H1 (cell line): ENCODE data around the gene COL8A2. TPM values are rescaled to one million over a fixed set of nuclear protein-coding genes. Genes with fewer than 3 reads are reported as not detected.

Experiments
- CEBPB ChIP-seq: IDR thresholded peaks from 2 replicates; pipeline ENCODE4 v1.6.1; 2012; ENCODE audit warnings: low read depth, low read length
- POLR2A ChIP-seq, 2 experiments: IDR thresholded peaks; 1 replicate in 1 of 2; 2 replicates in 1 of 2; pipeline ENCODE4 v1.6.1; 2011; ENCODE audit warnings: low read depth in 2 of 2, low read length in 2 of 2, mild to moderate bottlenecking in 2 of 2; ENCODE audit errors: control extremely low read depth in 1 of 2
- polyA plus RNA-seq, 7 experiments: library from polyadenylated mRNA; depleted of rRNA in 3 of 7; stranded (reverse) in 5 of 7; unstranded in 2 of 7; fragments of >200 nt in 5 of 7; fragments of 200-250 nt in 2 of 7; gene quantifications; 1 replicate in 5 of 7; 2 replicates in 1 of 7; 4 replicates in 1 of 7; pipeline versions ENCODE4 v1.2.1 to v1.2.3, GENCODE V29; 2011 to 2013; ENCODE audit warnings: missing spikeins in 2 of 7, mixed read lengths in 2 of 7
- total RNA-seq: library from RNA; stranded (reverse); fragmentation: NEBNext Ultra II Directional; extraction: Animal tissue kit (Norgen Biotek cat#: 25700); gene quantifications from 2 replicates; pipeline ENCODE4 v1.2.1, GENCODE V29; 2021
- TF ChIP-seq, protein P1 (sequence below): fragments of 300-600 bp; sonication (generic); IDR thresholded peaks from 2 replicates; pipeline ENCODE4 v1.7.1; 2012; ENCODE audit warnings: low read length, moderate library complexity, mild to moderate bottlenecking, inconsistent platforms; ENCODE audit not compliant: insufficient replicate concordance
- TF ChIP-seq, protein P2 (sequence below): IDR thresholded peaks from 2 replicates; pipeline ENCODE4 v1.6.1; 2012; ENCODE audit warnings: low read length, inconsistent platforms

The COL8A2 gene
- total and polyA plus RNA-seq, 2 of the 8 experiments (the other 6 are each of a cell fraction or from before 2014, with no cell fraction given) = 2.1 to 2.8 TPM

DNA sequence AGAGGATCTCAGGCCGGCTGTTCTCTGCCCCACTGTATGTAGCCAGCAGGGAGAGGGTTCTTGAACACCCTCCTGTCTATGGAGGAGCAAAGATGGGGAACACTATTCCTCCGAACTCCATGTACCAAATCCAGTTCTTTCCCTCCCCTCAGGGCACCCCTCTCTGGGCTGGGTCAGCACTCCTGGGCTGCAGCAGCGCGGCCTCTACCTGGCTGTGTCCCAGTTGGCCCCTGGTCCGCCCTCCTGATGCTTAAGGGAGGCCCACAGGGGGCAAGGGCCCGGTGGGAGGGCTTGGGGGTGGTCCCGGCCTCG lies 36.8 kb downstream of the COL8A2 start (continued):
- TF ChIP-seq, protein P1, sequence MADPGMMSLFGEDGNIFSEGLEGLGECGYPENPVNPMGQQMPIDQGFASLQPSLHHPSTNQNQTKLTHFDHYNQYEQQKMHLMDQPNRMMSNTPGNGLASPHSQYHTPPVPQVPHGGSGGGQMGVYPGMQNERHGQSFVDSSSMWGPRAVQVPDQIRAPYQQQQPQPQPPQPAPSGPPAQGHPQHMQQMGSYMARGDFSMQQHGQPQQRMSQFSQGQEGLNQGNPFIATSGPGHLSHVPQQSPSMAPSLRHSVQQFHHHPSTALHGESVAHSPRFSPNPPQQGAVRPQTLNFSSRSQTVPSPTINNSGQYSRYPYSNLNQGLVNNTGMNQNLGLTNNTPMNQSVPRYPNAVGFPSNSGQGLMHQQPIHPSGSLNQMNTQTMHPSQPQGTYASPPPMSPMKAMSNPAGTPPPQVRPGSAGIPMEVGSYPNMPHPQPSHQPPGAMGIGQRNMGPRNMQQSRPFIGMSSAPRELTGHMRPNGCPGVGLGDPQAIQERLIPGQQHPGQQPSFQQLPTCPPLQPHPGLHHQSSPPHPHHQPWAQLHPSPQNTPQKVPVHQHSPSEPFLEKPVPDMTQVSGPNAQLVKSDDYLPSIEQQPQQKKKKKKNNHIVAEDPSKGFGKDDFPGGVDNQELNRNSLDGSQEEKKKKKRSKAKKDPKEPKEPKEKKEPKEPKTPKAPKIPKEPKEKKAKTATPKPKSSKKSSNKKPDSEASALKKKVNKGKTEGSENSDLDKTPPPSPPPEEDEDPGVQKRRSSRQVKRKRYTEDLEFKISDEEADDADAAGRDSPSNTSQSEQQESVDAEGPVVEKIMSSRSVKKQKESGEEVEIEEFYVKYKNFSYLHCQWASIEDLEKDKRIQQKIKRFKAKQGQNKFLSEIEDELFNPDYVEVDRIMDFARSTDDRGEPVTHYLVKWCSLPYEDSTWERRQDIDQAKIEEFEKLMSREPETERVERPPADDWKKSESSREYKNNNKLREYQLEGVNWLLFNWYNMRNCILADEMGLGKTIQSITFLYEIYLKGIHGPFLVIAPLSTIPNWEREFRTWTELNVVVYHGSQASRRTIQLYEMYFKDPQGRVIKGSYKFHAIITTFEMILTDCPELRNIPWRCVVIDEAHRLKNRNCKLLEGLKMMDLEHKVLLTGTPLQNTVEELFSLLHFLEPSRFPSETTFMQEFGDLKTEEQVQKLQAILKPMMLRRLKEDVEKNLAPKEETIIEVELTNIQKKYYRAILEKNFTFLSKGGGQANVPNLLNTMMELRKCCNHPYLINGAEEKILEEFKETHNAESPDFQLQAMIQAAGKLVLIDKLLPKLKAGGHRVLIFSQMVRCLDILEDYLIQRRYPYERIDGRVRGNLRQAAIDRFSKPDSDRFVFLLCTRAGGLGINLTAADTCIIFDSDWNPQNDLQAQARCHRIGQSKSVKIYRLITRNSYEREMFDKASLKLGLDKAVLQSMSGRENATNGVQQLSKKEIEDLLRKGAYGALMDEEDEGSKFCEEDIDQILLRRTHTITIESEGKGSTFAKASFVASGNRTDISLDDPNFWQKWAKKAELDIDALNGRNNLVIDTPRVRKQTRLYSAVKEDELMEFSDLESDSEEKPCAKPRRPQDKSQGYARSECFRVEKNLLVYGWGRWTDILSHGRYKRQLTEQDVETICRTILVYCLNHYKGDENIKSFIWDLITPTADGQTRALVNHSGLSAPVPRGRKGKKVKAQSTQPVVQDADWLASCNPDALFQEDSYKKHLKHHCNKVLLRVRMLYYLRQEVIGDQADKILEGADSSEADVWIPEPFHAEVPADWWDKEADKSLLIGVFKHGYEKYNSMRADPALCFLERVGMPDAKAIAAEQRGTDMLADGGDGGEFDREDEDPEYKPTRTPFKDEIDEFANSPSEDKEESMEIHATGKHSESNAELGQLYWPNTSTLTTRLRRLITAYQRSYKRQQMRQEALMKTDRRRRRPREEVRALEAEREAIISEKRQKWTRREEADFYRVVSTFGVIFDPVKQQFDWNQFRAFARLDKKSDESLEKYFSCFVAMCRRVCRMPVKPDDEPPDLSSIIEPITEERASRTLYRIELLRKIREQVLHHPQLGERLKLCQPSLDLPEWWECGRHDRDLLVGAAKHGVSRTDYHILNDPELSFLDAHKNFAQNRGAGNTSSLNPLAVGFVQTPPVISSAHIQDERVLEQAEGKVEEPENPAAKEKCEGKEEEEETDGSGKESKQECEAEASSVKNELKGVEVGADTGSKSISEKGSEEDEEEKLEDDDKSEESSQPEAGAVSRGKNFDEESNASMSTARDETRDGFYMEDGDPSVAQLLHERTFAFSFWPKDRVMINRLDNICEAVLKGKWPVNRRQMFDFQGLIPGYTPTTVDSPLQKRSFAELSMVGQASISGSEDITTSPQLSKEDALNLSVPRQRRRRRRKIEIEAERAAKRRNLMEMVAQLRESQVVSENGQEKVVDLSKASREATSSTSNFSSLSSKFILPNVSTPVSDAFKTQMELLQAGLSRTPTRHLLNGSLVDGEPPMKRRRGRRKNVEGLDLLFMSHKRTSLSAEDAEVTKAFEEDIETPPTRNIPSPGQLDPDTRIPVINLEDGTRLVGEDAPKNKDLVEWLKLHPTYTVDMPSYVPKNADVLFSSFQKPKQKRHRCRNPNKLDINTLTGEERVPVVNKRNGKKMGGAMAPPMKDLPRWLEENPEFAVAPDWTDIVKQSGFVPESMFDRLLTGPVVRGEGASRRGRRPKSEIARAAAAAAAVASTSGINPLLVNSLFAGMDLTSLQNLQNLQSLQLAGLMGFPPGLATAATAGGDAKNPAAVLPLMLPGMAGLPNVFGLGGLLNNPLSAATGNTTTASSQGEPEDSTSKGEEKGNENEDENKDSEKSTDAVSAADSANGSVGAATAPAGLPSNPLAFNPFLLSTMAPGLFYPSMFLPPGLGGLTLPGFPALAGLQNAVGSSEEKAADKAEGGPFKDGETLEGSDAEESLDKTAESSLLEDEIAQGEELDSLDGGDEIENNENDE = no peak
- TF ChIP-seq, protein P2, sequence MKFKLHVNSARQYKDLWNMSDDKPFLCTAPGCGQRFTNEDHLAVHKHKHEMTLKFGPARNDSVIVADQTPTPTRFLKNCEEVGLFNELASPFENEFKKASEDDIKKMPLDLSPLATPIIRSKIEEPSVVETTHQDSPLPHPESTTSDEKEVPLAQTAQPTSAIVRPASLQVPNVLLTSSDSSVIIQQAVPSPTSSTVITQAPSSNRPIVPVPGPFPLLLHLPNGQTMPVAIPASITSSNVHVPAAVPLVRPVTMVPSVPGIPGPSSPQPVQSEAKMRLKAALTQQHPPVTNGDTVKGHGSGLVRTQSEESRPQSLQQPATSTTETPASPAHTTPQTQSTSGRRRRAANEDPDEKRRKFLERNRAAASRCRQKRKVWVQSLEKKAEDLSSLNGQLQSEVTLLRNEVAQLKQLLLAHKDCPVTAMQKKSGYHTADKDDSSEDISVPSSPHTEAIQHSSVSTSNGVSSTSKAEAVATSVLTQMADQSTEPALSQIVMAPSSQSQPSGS = no peak
- TF ChIP-seq CEBPB (no peak), POLR2A (IDR thresholded peaks at IDR 0.05; ENCODE audit: control extremely low read depth in 1 of 2, low read depth in 2 of 2, low read length in 2 of 2) (no peak)
